Raji (cell line): Measurements from ENCODE around the gene CHI3L1.

ENCODE experiments used
- POLR2A ChIP-seq: IDR thresholded peaks from 2 replicates; pipeline ENCODE4 v1.6.1; 2011; ENCODE audit warnings: low read depth, low read length, control low read depth; ENCODE audit not compliant: insufficient read depth

CHI3L1 gene

GRCh38 chr1:203178083-203178482 is 8.4 kb downstream of the CHI3L1 start:
- no peak for TF ChIP-seq POLR2A

GRCh38 chr1:203177470-203178039 is 8.9 kb downstream of the CHI3L1 start:
- no peak for TF ChIP-seq POLR2A

GRCh38 chr1:203177036-203177405 is 9.5 kb downstream of the CHI3L1 start:
- TF ChIP-seq POLR2A: no peak

- no peak for TF ChIP-seq POLR2A
Observed at GRCh38 chr1:203176273-203177035, 10.1 kb downstream of the CHI3L1 start.

- TF ChIP-seq POLR2A: no peak
Observed at GRCh38 chr1:203175827-203176241, 10.7 kb downstream of the CHI3L1 start.

- TF ChIP-seq POLR2A: no peak
Observed at GRCh38 chr1:203175237-203175826, 11.2 kb downstream of the CHI3L1 start, which contains the start of gene MYBPH. MYBPH (minus strand) TSS chr1:203175826; CDS start chr1:203175755, 71 bp downstream.

- TF ChIP-seq POLR2A: no peak
Observed at GRCh38 chr1:203174324-203174985, 12.0 kb downstream of the CHI3L1 start.

- no peak for TF ChIP-seq POLR2A
Observed at GRCh38 chr1:203173566-203173965, 12.9 kb downstream of the CHI3L1 start.

GRCh38 chr1:203173011-203173555 is 13.4 kb downstream of the CHI3L1 start:
- TF ChIP-seq POLR2A: no peak

GRCh38 chr1:203172184-203173010 is 14.1 kb downstream of the CHI3L1 start:
- no peak for TF ChIP-seq POLR2A

- no peak for TF ChIP-seq POLR2A
Observed at GRCh38 chr1:203171341-203172183, 14.9 kb downstream of the CHI3L1 start.

- TF ChIP-seq POLR2A: no peak
Observed at GRCh38 chr1:203170625-203171330, 15.7 kb downstream of the CHI3L1 start.

GRCh38 chr1:203169770-203170520 is 16.6 kb downstream of the CHI3L1 start:
- no peak for TF ChIP-seq POLR2A

- TF ChIP-seq POLR2A: no peak
Observed at GRCh38 chr1:203168991-203169390, 17.5 kb downstream of the CHI3L1 start.
